ENCODE data around the gene SLC39A11.
"Not testable (repeated sequence)": the region's sequence is repeated elsewhere in the genome, so short reads cannot be mapped to it uniquely, and the experiment has no call there.

SLC39A11 gene

GRCh38 chr17:73132085-73132492 is 39.6 kb upstream of the SLC39A11 start:
- Histone ChIP-seq H3K27ac (ENCODE audit: low read length) (peak overlapping the region; percentile 85), H4K20me1 (ENCODE audit: insufficient read depth, low read length) (no peaks in the 10 kb centered on the region), H3K4me2 (ENCODE audit: low read length) (peak overlapping the region; percentile 87), H3K4me1 (ENCODE audit: low read length) (peaks cover 45% of the 10 kb centered on the region), H3K27me3 (ENCODE audit: low read depth, low read length) (peaks cover 9% of the 10 kb centered on the region), H2AFZ (ENCODE audit: low read depth, low read length) (no peak overlapping the region), H3K36me3 (replicated peaks; ENCODE audit: low read depth, low read length) (no peaks in the 10 kb centered on the region), H3K9ac (ENCODE audit: low read length) (peak overlapping the region; percentile 65; the same call in 1 of the 2 replicates), H3K9me3 (ENCODE audit: insufficient read depth, low read length) (no peaks in the 10 kb centered on the region), H3K79me2 (ENCODE audit: low read length) (no peaks in the 10 kb centered on the region), H3K4me3 (ENCODE audit: low read length) (peak overlapping the region; percentile 72)
- no peak for TF ChIP-seq CTCF (IDR thresholded peaks at IDR 0.05; ENCODE audit: low read depth, low read length)
- TF ChIP-seq EZH2phosphoT487 (IDR thresholded peaks at IDR 0.05; ENCODE audit: low read depth): no peak

GRCh38 chr17:73131439-73131838 is 39.0 kb upstream of the SLC39A11 start:
- Histone ChIP-seq H3K4me3 (ENCODE audit: low read length) (peak overlapping the region; percentile 72; the same call in 1 of the 2 replicates), H3K4me1 (ENCODE audit: low read length) (peaks cover 45% of the 10 kb centered on the region), H3K4me2 (ENCODE audit: low read length) (peak overlapping the region; percentile 87)
- not testable (repeated sequence) for H3K79me2 ChIP-seq (ENCODE audit: low read length); H3K27ac ChIP-seq (ENCODE audit: low read length); H3K9ac ChIP-seq (ENCODE audit: low read length); H4K20me1 ChIP-seq (ENCODE audit: insufficient read depth, low read length); H3K36me3 ChIP-seq (replicated peaks; ENCODE audit: low read depth, low read length); H2AFZ ChIP-seq (ENCODE audit: low read depth, low read length); H3K9me3 ChIP-seq (ENCODE audit: insufficient read depth, low read length); H3K27me3 ChIP-seq (ENCODE audit: low read depth, low read length)

- TF ChIP-seq CTCF (IDR thresholded peaks at IDR 0.05; ENCODE audit: low read depth, low read length) (no peak), EZH2phosphoT487 (IDR thresholded peaks at IDR 0.05; ENCODE audit: low read depth) (no peak)
- no peak overlapping the region for H2AFZ ChIP-seq (ENCODE audit: low read depth, low read length)
- H3K36me3 ChIP-seq (replicated peaks; ENCODE audit: low read depth, low read length): no peaks in the 10 kb centered on the region
- H3K27ac ChIP-seq (ENCODE audit: low read length): no peak overlapping the region
- H4K20me1 ChIP-seq (ENCODE audit: insufficient read depth, low read length): no peaks in the 10 kb centered on the region
- peaks cover 45% of the 10 kb centered on the region for H3K4me1 ChIP-seq (ENCODE audit: low read length)
- no peak overlapping the region for H3K4me3 ChIP-seq (ENCODE audit: low read length)
- H3K79me2 ChIP-seq (ENCODE audit: low read length): no peaks in the 10 kb centered on the region
- no peak overlapping the region for H3K9ac ChIP-seq (ENCODE audit: low read length)
- no peak overlapping the region for H3K4me2 ChIP-seq (ENCODE audit: low read length)
- peaks cover 9% of the 10 kb centered on the region for H3K27me3 ChIP-seq (ENCODE audit: low read depth, low read length)
- no peaks in the 10 kb centered on the region for H3K9me3 ChIP-seq (ENCODE audit: insufficient read depth, low read length)
Measured at GRCh38 chr17:73130977-73131376, 38.5 kb upstream of the SLC39A11 start.

DNA sequence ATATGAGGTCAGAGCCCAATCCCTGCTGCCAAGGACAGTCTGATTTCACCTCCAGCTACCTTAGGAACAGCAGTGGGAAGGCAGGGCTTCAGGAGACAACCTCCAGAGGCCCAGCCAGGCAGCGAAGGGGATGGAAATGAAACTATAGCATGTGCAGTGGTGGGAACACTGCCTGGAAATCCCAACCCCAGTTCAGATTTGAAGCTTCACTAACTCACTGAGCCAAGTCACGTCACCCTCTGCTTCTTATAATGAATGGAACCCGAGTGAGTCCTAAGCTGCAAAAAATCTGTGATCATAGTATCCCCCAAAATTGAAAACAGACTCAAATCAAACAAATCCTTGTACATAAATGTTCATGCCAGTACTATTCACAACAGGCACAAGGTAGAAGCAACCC is 36.0 kb upstream of the SLC39A11 start:
- no peaks in the 10 kb centered on the region for H3K36me3 ChIP-seq (replicated peaks; ENCODE audit: low read depth, low read length)
- TF ChIP-seq EZH2phosphoT487 (IDR thresholded peaks at IDR 0.05; ENCODE audit: low read depth) (no peak), CTCF (IDR thresholded peaks at IDR 0.05; ENCODE audit: low read depth, low read length) (no peak)
- peaks cover 9% of the 10 kb centered on the region for H3K27me3 ChIP-seq (ENCODE audit: low read depth, low read length)
- no peaks in the 10 kb centered on the region for H3K9me3 ChIP-seq (ENCODE audit: insufficient read depth, low read length)
- H3K4me2 ChIP-seq (ENCODE audit: low read length): no peak overlapping the region
- H3K4me1 ChIP-seq (ENCODE audit: low read length): peaks cover 31% of the 10 kb centered on the region
- H3K79me2 ChIP-seq (ENCODE audit: low read length): no peaks in the 10 kb centered on the region
- no peak overlapping the region for H3K9ac ChIP-seq (ENCODE audit: low read length)
- H4K20me1 ChIP-seq (ENCODE audit: insufficient read depth, low read length): no peaks in the 10 kb centered on the region
- no peak overlapping the region for H3K27ac ChIP-seq (ENCODE audit: low read length)
- H3K4me3 ChIP-seq (ENCODE audit: low read length): no peak overlapping the region
- H2AFZ ChIP-seq (ENCODE audit: low read depth, low read length): no peak overlapping the region

Measured in OCI-LY3 (cell line).